NK-92 (cell line): ENCODE data around the gene NRXN2.
"Not testable (repeated sequence)": the region's sequence is repeated elsewhere in the genome, so short reads cannot be mapped to it uniquely, and the experiment has no call there.

Experiments used
- DNase-seq: peaks from one replicate; lab custom pipeline; 2025; ENCODE audit not compliant: unreplicated experiment; lab: John Stamatoyannopoulos, UW

The NRXN2 gene

DNA sequence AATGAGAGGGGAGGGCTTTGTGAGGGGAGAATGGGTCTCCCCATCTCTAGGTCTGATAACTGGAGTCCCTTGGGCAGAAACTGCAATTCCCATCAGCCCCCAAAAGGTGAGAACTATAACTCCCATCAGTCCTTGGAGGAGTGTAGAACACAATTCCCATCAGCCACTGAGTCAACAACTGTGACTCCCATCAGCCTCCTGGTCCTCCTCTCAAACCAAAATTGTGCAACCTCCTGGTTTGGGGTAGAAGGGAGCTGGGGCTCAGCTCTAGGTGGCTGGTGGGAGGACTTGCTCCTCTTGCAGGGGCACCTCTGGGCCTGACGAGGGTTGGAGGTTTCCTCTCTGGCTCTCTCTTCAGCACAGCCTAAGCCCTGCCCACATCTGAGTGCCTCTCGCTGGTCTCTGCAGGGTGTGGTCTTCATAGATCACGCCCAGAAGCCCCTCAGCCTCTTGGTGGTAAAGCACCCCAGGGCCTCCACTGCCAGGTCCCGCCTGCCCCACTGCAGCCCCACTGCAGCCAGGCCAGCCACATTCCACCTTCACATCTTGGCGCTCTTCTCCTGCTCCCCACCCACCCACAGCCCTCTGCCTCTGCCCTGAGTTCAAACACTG is 113.5 kb downstream of the NRXN2 start:
- no peak for DNase-seq

DNA sequence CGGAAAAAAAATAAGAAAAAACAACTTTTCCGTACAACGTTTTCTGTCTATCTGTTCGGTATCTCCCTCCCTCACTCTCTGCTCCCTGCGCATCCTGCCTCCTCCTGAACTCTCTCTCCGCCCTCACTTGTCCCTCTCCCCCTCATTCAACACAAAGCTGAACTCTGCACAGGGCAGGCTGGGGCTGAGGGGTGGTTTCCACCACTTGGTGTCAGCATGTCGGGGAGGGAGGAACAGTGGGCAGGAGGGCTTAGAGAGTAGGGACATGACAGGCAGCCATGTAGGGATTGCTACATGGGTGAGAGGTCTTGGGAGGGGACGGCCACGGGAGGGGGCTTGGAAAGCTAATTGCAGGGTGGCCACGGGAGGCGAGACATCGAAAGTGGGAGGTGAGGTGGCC is 114.4 kb downstream of the NRXN2 start:
- DNase-seq = no peak

DNA sequence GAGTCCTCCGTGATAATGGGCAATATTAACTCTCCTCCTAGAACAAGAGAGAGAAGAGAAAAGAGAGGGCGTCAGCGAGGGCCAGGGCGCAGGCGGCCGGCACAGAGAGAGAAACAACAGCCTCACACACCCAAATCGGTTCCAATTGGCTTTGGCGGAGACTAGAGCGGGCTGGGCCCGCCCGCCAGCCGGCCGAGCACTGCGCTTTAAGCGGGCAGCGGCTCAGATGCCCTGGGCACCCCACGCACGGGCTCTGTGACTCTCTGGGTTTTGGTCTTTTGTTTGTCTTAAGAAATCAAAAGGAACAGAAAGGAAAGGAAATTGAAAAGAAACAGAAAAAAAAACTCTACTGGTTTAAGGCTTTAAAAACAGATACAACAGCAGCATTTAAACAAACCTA is 115.0 kb downstream of the NRXN2 start:
- no peak for DNase-seq

DNA sequence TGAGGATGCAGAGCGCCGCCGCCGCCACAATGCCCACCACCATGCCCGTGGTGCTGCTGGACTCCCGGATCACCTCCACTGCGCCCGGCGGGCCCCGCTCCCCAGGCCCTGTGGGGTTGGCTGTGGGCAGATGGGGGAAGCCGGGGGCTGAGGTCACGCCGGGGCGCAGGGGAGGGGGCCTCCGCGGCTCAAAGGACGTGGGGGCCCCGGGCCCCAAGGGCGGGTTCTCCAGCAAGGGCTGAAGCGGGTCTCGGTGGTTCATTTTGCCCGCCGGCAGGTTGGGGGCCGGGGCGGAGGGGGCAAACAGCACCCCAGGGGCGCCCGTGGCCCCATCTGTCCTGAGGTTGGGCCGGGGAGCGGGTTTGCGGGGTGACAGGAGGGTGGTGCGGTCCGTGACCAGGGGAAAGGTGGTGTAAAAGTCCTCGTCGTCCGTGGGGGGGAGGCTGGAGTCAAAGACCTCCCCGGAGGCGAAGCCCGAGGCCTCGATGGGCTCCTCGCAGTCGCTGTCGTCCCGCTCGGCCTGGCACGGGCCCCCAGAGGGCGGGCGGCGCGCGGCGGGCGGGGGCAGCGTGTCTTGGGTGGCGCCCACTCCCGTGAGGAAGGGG is 115.5 kb downstream of the NRXN2 start:
- no peak for DNase-seq

DNA sequence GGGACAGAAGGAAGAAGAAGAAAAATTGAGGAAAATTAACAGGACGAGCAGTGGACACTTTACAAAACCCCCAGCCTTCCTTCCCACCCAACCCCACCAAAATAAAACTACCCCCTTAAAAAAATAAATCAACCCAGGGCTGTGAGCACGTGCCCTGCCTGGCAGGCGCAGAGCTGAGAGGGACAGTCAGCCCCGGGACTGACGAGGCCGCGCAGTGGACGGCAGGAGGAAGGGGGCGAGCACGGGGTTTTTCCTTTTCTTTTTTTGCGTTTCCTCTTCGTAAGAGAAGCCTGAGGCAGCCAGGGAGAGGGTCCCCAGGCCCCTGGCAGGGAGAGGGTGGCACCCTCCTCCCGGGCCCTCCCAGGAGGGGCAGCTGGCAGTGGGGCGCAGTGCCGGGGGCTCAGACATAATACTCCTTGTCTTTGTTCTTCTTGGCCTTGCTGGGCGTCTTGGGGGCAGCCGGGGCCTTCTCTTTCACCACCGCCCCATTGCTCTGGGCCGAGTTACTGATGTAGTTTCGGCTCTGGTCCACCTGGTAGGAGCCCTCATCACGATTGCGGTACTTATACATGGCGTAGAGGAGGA is 116.1 kb downstream of the NRXN2 start:
- no peak for DNase-seq

DNA sequence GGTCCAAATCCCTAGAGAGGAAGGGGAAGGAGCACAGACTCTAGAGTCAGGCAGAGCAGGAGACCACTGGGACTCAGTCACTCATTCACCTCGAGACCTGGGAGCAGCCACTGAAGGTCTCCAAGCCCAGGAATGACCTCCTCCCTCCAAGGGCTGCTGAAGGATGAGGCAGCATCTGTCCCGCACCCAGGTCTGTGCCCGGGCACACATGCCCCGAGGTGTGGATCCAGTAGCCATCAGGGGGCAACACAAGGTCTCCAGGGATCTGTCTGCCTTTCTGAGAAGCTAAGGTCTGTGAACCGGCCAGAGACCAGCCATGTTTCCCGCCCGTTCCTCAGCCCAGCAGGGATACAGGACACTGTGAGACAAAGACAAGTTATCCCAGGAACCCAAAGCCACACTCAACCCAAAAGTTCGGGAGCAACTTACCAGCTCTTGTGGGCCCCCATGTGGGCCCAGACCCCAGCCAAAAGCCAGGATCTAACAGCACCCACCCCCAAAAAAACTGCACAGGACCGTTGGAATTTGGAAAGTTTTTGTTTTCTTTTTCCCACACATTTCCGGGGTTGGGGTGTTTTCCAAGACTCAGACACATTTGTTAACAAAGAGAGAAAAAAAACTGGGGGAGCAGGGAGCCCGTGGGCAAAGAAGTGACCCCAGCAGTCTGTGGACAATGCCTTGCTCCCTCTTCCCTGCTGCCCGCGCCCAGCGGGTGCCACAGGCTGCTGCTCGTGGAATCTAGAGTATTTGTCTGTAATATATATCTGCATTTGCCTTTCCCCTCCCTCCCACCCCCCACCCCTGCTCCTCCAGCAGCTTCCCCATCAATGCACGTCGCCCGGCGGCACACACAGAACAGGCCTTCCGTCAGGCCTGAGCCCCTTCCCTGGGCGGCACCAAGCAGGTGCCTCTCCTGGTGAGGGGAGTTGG is 117.1 kb downstream of the NRXN2 start:
- DNase-seq = no peak

DNA sequence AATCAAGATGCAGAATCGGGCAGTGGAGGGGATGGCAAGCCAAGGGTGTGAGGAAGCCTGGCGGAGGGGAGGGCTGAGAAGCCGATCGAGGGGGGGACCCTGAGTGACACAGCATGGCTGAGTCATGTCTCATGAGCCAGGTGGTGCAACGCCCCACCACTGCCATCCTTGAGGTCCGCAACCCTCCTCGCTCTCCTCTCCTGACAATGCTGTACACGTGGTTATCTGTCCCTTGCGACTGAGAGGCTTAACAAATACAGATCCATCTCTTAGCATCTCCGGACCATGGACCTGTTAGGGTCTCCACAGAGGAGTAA is 117.8 kb downstream of the NRXN2 start:
- DNase-seq = no peak

DNA sequence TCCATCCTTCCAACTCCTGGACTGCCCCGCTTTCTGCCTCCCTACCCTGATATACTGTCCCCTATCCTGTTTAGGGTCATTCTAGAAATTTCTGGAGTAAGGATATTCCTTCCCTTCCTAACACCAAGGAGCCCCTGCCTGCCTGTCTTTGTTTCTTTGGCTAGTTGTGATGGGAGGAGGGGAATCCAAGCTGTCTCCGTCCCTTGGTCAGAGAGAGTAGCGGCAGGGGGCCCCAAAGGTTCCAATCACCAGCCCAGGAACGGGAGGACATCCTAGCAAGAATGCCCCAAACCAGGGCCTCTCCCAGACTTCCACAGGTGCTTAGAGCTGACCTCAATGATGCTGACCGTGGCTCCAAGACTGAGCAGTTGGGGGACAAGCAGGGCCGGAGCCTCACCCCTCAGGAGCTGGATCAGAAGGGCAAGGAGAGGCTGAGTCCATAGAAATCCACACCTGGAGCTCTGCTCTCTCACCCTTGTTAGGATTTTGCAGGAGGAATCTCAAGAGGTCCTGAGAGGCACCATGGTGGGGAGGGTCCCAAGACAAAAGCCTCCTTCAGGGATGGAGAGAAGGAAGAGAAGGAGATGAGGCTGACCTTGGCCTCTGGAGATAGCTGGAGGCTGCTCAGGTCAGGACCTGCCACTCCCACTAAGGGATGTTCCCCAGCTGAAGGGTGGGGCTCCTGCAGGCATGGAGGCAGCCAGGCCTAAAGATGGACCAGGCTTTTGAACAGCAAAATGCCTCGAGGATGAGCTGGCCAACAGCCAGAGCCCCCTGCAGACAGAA is 118.3 kb downstream of the NRXN2 start:
- DNase-seq = no peak

DNA sequence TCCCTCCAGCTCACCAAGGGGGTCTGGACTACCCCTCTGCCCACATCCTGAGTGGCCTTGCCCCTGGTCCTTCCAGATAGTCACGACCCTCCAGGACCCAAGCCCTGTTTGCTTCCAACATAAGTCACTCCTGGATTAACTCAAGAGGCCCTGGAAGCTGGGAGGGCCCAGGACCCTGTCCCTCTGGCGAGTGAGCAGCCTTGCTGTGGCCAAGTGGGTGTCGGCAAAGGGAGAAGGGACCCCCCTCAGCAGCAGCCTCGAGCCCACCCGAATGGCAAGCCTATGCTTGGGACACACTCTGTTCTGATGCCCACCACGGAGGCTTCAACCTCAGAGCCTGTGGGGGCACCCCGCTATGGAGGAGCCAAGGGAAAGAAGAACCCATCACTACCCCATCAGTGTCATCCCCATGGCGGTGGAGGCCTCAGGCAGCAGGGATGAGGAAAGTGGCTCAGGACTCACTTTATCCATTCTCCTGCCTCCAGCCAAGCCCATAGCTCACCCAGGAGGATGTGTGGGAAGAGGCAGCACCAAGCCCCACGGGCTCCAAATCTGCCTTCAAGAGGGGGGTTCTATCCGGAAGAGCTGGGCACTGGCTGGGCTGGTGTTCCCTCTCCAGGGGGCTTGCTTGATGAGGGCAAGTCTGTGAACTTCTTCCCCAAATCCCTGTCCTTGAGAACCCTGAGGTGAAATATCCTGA is 119.4 kb downstream of the NRXN2 start:
- DNase-seq = no peak

DNA sequence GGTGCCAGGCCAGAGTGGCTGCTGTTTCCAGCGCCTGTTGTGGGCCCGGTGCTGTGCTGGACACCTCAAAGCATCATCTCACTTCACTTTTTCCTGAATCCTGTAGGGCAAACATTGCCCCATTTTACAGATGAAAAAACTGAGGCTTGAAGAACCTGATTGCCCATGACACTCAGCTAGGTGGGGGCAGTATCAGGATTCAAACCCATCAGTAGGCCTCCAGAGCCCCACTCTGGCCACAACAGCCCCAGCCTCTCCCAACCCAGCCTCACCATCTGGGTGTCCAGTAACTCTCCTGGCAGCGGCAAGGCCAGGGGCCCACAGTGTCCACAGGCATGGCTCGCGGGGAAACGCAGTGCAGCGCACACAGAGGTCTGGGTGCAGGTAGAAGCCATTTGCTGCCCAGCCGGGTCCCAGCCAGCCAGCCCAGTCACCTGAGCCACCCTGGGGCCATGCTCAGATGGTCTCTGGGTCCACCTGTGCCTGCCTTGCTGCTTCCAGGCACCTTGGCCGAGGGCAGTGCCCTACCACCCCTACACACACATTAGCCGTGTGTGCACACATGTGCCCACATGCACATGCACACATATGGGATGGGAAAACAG is 120.4 kb downstream of the NRXN2 start:
- no peak for DNase-seq

DNA sequence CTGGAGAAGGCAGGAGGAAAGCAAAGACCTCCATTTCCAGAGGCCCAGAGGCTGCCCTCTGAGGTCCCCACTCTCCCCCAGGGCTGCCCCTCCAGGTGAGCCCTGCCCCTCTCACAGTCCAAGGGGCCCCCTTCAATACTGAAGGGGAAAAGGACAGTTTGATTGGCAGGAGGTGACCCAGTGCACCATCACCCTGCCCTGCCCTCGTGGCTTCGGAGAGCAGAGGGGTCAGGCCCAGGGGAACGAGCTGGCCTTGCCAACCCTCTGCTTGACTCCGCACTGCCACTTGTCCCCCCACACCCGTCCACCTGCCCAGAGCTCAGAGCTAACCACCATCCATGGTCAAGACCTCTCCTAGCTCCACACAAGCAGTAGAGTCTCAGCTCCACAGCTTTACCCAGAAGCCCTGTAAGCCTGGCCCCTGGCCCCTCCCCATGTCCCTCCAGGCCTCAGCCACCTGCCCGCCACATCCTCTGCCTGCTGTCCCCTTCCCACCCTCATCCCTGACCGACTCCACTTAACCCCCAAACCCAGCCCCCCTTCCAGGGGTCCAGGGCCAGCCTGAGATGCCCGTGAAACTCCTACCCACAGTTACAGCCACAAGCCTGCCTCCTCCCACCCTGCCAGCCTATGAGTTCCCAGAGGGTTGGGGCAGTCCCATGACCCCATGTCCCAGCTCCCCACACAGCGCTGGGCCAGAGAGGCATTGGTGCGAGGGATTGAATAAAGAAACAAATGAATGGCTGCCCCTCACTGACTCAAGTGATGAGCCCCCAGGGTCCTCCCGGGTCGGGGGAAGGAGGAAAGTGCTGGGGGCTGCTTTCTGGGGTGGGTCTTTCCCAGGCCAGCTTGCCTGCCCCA is 121.2 kb downstream of the NRXN2 start:
- no peak for DNase-seq

DNA sequence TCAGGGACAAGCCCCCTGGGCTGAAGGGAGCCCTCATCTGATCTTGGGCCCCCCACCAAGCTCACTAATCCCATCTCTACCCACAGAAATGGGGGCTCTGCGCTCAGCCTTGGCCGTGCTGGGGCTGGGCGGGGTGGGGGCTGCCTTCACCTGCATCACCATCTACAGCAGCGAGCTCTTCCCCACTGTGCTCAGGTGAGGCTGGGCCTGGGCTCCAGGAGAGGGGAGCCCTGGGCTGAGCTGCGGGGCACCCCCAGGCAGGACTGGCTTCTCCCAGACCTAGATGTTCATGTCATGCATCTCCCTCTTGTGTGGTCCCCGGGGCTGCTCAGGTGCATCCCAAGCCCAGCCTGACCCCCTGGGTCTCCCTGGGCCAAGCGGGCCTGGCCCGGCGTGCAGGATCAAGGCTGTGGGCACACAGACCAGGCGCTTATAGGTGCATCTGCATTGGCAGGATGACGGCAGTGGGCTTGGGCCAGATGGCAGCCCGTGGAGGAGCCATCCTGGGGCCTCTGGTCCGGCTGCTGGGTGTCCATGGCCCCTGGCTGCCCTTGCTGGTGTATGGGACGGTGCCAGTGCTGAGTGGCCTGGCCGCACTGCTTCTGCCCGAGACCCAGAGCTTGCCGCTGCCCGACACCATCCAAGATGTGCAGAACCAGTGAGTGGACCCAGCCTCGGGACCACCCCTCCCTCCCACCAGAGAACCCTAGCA is 122.6 kb downstream of the NRXN2 start:
- no peak for DNase-seq

DNA sequence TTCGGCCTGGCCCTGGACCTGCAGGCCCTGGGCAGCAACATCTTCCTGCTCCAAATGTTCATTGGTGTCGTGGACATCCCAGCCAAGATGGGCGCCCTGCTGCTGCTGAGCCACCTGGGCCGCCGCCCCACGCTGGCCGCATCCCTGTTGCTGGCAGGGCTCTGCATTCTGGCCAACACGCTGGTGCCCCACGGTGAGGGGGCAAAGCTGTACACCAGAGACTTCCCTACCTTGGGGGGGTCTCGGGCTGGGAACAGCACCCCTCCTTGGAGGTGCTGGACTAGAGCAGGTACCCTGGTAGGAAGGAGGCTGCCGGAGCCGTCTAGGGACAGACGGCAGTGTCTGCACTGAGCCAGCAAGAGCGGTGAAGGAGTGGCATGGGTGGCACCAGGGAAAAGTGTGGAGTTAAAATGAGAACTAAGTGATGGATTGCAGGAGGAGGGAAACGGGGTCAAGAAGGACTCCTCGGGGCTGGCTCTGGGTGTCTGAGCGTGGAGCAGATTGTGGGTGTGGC is 123.2 kb downstream of the NRXN2 start:
- DNase-seq = no peak

DNA sequence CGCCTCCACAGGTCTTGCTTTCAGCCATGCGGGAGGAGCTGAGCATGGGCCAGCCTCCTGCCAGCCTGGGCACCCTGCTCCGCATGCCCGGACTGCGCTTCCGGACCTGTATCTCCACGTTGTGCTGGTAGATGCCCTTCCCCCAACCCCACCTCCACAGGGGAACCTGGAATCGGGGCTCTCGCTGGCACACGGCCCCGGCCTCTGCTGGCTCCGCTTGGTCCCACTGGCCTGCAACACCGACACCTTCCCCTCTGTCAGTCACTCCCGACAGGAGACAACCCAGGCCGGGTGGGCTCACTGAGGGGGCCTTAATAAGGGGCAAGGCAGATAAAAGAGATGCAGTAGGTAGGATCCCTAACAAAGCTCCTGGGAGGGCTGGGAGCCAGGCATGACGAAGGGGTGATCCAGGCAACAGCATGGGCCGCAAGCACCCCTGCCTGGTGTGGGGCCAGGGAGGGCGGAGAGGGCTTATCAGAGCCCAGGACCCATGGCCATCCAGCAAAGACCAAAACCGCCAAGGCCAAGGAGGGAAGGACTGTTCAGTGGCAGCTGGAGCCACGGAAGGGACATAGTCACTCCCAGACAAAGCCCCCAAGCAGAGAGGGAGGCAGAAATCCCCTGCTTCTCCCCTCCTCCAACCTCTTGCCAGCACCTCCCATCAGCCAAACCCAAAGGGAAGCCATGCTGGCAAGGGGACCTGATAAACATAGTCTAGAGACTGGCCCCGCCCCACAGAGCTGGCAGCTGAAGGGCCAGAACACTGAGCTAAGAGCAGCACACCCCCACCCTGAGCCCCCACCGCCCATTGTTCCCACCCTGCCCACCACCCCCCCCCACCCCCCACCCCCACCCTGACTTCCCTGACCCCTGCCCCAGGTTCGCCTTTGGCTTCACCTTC is 124.0 kb downstream of the NRXN2 start:
- no peak for DNase-seq

DNA sequence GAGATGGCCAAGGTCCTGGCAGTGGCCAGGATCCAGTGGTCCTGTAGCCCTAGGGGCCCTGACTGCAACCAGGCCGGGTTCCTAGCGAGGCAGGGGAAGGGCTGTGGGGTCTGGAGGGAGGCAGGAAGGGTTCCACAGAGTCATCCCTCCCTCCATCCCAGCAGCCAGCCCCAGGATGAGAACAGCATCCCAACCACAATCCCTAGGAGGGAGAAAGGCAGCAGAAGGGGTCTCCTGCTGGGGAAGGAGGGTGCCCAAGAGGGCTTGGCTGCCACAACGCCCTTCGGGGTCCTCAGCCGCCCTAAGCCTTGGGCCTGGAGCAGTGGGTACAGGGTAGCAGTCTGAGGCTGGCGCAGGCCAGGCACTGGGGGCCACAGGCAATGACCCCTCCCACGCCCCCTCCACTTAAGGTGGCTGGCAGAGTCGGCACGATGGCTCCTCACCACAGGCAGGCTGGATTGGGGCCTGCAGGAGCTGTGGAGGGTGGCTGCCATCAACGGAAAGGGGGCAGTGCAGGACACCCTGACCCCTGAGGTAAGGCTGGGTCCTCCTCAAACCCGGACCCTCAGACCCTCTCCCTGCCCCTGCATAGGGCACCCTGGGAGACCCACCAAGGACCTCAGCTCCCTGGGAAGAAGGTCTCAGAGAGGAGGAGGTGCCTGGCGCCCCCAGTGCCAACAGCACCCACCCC is 124.7 kb downstream of the NRXN2 start:
- DNase-seq = no peak

DNA sequence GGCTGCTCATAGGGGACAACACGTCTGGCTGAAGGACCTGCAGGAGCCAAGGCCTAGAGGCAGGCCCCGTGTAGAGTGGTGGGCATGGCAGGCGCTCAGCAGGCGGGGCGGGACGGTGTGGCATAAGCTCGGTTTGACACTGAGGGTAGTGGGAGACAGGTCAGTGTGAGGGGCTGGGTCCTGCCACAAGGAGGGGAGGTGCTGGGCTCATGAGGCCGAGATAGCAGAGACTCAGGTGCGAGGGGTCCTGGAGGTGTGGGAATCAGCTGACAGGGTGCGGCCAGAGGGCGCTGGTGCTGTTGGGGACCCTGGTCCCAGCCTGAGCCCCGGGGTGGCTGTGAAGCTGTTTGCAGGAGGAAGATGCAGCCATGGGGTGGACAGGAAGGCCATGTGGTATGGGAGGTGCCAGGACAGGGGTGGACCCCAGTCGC is 125.3 kb downstream of the NRXN2 start:
- DNase-seq = no peak

DNA sequence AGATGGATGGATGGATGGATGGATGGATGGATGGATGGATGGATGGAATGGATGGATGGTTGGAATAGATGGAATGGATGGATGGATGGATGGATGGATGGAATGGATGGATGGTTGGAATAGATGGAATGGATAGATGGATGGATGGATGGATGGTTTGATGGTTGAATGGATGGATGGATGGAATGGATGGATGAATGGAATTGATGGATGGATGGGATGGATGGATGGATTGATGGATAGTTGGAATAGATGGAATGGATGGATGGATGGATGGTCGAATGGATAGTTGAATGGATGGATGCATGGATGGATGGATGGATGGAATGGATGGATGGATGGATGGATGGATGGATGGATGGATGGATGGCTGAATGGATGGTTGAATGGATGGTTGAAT is 127.1 kb downstream of the NRXN2 start:
- not testable (repeated sequence) for DNase-seq
